ENCODE results near the gene USP43.

DNA sequence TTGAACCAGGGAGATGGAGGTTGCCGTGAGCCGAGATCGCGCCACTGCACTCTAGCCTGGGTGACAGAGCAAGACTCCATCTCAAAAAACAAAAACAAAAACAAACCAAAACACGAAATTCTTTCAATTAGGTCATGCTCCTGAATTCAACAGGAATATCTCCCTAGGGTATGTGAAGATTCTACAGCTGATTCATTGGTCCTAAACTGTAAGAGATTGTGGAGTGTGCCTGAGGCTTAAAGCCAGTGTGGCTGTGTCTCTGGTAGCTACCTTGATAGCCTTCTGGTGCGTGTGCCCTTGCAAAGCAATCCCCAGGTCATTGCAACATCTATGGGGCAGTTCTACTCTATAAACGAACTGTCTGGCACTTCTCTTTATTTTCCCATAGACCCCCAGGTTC lies 48.4 kb downstream of the USP43 start:
- TF ChIP-seq, protein P1, sequence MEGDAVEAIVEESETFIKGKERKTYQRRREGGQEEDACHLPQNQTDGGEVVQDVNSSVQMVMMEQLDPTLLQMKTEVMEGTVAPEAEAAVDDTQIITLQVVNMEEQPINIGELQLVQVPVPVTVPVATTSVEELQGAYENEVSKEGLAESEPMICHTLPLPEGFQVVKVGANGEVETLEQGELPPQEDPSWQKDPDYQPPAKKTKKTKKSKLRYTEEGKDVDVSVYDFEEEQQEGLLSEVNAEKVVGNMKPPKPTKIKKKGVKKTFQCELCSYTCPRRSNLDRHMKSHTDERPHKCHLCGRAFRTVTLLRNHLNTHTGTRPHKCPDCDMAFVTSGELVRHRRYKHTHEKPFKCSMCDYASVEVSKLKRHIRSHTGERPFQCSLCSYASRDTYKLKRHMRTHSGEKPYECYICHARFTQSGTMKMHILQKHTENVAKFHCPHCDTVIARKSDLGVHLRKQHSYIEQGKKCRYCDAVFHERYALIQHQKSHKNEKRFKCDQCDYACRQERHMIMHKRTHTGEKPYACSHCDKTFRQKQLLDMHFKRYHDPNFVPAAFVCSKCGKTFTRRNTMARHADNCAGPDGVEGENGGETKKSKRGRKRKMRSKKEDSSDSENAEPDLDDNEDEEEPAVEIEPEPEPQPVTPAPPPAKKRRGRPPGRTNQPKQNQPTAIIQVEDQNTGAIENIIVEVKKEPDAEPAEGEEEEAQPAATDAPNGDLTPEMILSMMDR (IDR thresholded peaks at IDR 0.05; ENCODE audit: low read depth, low read length, poor library complexity, severe bottlenecking) = no peak
- no peak for TF ChIP-seq EZH2phosphoT487 (IDR thresholded peaks at IDR 0.05; ENCODE audit: borderline replicate concordance, low read length)
